K562 (cell line): ENCODE data around the gene ECI2. TPM values are rescaled to one million over a fixed set of nuclear protein-coding genes. Genes with fewer than 3 reads are reported as not detected.

Experiments
- ARNT ChIP-seq, 2 experiments: fragments of 450-650 bp; IDR thresholded peaks; 2 replicates each; pipeline ENCODE4 v1.6.1; 2016; ENCODE audit warnings: mild to moderate bottlenecking in 1 of 2
- ATF3 ChIP-seq, 2 experiments: fragments of 450-650 bp in 1 of 2; sonication (generic) in 1 of 2; formaldehyde crosslinking in 1 of 2; IDR thresholded peaks in 1 of 2; conservative IDR thresholded peaks in 1 of 2; 2 replicates each; pipeline versions ENCODE4 v1.6.1 to v1.8.1; 2016 to 2023; ENCODE audit warnings: mild to moderate bottlenecking in 2 of 2, moderate library complexity in 2 of 2, inconsistent platforms in 1 of 2, missing genetic modification reagents in 1 of 2
- CHD1 ChIP-seq: fragments of 200-600 bp; sonication (generic); IDR thresholded peaks from one replicate; pipeline ENCODE4 v1.6.1; 2012; ENCODE audit warnings: mild to moderate bottlenecking, moderate library complexity, low read length, inconsistent platforms
- CTCFL ChIP-seq: IDR thresholded peaks from 2 replicates; pipeline ENCODE4 v1.6.1; 2011; ENCODE audit warnings: borderline replicate concordance, low read depth, mild to moderate bottlenecking, moderate library complexity, low read length; ENCODE audit not compliant: insufficient read depth, poor library complexity, severe bottlenecking
- ETV1 ChIP-seq: fragments of 450-650 bp; conservative IDR thresholded peaks from 2 replicates; pipeline ENCODE4 v1.6.1; 2016; ENCODE audit warnings: missing genetic modification characterization, control low read depth, low read depth, missing compliant biosample characterization
- HDAC1 ChIP-seq, 2 experiments: fragments of 450-650 bp; IDR thresholded peaks; 2 replicates each; pipeline ENCODE4 v1.6.1; 2016 to 2017; ENCODE audit warnings: inconsistent platforms in 1 of 2, mild to moderate bottlenecking in 1 of 2, moderate library complexity in 1 of 2
- IRF1 ChIP-seq: sonication (generic); formaldehyde crosslinking; IDR thresholded peaks from 2 replicates; pipeline ENCODE4 v1.8.0; 2022; ENCODE audit warnings: missing genetic modification reagents, mild to moderate bottlenecking, borderline replicate concordance
- IRF2 ChIP-seq: sonication (generic); formaldehyde crosslinking; IDR thresholded peaks from 2 replicates; pipeline ENCODE4 v1.8.1; 2022; ENCODE audit warnings: mild to moderate bottlenecking, missing genetic modification reagents
- KLF10 ChIP-seq: fragments of 250-450 bp; sonication (Bioruptor Pico); IDR thresholded peaks from 2 replicates; pipeline ENCODE4 v1.6.1; 2021; ENCODE audit warnings: matching md5 sums
- PHB2 ChIP-seq: fragments of 450-650 bp; IDR thresholded peaks from 2 replicates; pipeline ENCODE4 v1.6.1; 2017; ENCODE audit warnings: low read depth
- PKNOX1 ChIP-seq: fragments of 450-650 bp; IDR thresholded peaks from 2 replicates; pipeline ENCODE4 v1.6.1; 2016
- POLR3A ChIP-seq: IDR thresholded peaks from 2 replicates; pipeline ENCODE4 v1.6.1; 2011; ENCODE audit warnings: borderline replicate concordance, mild to moderate bottlenecking, moderate library complexity; ENCODE audit not compliant: insufficient read length, insufficient read depth; ENCODE audit errors: extremely low read depth
- RBM22 ChIP-seq: fragments of 200-400 bp; formaldehyde crosslinking; IDR thresholded peaks from 2 replicates; pipeline ENCODE4 v1.6.1; 2018; ENCODE audit warnings: low read length, low read depth; ENCODE audit not compliant: poor library complexity, severe bottlenecking
- SIN3A ChIP-seq, 2 experiments: fragments of 150-350 bp in 1 of 2; IDR thresholded peaks; 2 replicates each; pipeline ENCODE4 v1.6.1; 2011 to 2016; ENCODE audit warnings: borderline replicate concordance in 2 of 2, low read depth in 2 of 2, low read length in 2 of 2, mild to moderate bottlenecking in 2 of 2, moderate library complexity in 2 of 2; ENCODE audit not compliant: control insufficient read depth in 1 of 2
- SP1 ChIP-seq: sonication (generic); formaldehyde crosslinking; IDR thresholded peaks from 2 replicates; pipeline ENCODE4 v1.8.1; 2022; ENCODE audit warnings: mild to moderate bottlenecking, missing genetic modification reagents
- THAP7 ChIP-seq: fragments of 250-450 bp; sonication (Bioruptor Pico); IDR thresholded peaks from 2 replicates; pipeline ENCODE4 v1.5.0; 2021
- ZBTB1 ChIP-seq: sonication (generic); formaldehyde crosslinking; IDR thresholded peaks from 2 replicates; pipeline ENCODE4 v1.8.1; 2023; ENCODE audit warnings: missing genetic modification reagents, low read depth, mild to moderate bottlenecking, borderline replicate concordance
- ZBTB34 ChIP-seq: fragments of 250-450 bp; sonication (Bioruptor Pico); IDR thresholded peaks from 2 replicates; pipeline ENCODE4 v1.8.0; 2021; ENCODE audit warnings: mild to moderate bottlenecking, moderate library complexity
- ZNF197 ChIP-seq: fragments of 200-800 bp; sonication (Bioruptor generic); IDR thresholded peaks from 2 replicates; pipeline ENCODE4 v1.6.1; 2016; ENCODE audit warnings: low read depth, missing genetic modification characterization, missing compliant biosample characterization
- ZNF696 ChIP-seq: fragments of 250-450 bp; sonication (Bioruptor Pico); conservative IDR thresholded peaks from 2 replicates; pipeline ENCODE4 v1.4.0; 2020; ENCODE audit warnings: mild to moderate bottlenecking, moderate library complexity
- polyA plus RNA-seq, 8 experiments: library from polyadenylated mRNA; depleted of rRNA in 4 of 8; stranded (reverse) in 5 of 8; unstranded in 3 of 8; fragments of >200 nt; fragmentation: Nextera tagmentation in 2 of 8; fragmentation: Illumina TruSeq in 1 of 8; extraction: Ambion mirVana in 2 of 8; extraction: Trizol in 1 of 8; gene quantifications; 2 replicates each; pipeline versions ENCODE4 v1.2.1 to v1.2.3, GENCODE V29; 2011 to 2014; ENCODE audit warnings: inconsistent platforms in 1 of 8, missing spikeins in 1 of 8
- total RNA-seq, 7 experiments: library from RNA; depleted of rRNA in 6 of 7; stranded (reverse); fragments of >200 nt in 6 of 7; fragmentation: Illumina TruSeq in 2 of 7; extraction: Trizol in 2 of 7; gene quantifications; 2 replicates each; pipeline versions ENCODE4 v1.2.1 to v1.2.3, GENCODE V29; 2011 to 2021; ENCODE audit warnings: low replicate concordance in 1 of 7

Gene ECI2
- total and polyA plus RNA-seq, 9 of the 15 experiments (the other 6 are each of a cell fraction or from before 2014, with no cell fraction given): 80.7 to 377 (median 142) TPM

GRCh38 chr6:4136354-4136831 is 1.0 kb upstream of the ECI2 start (continued):
- no peak for TF ChIP-seq HDAC1 (IDR thresholded peaks at IDR 0.05)
- TF ChIP-seq ARNT (IDR thresholded peaks at IDR 0.05): peak in 1 of 2 experiments; percentile 15; a peak in 1 of 4 replicates
- 0 out of 2 replicates have a peak, but pooled peaks have one; percentile 15 for TF ChIP-seq PHB2
- no peak for TF ChIP-seq CHD1
- no peak for TF ChIP-seq ZNF696
- TF ChIP-seq ZNF197 (CRISPR knock-in tag): no peak
- no peak for TF ChIP-seq SP1
- no peak for TF ChIP-seq CTCFL
- no peak for TF ChIP-seq IRF1
- TF ChIP-seq ZBTB34: no peak
- no peak for TF ChIP-seq KLF10
- 0 out of 2 replicates have a peak, but pooled peaks have one; percentile 10 for TF ChIP-seq ZBTB1 (CRISPR knock-in tag)
- no peak for TF ChIP-seq ATF3 (IDR thresholded peaks at IDR 0.05)
- no peak for TF ChIP-seq ATF3 (CRISPR knock-in tag; conservative IDR thresholded peaks at IDR 0.05)
- no peak for TF ChIP-seq POLR3A
- 0 out of 2 replicates have a peak, but pooled peaks have one; percentile 4 for TF ChIP-seq PKNOX1
- TF ChIP-seq ETV1 (tag): no peak
- TF ChIP-seq RBM22: no peak
- 0 out of 2 replicates have a peak, but pooled peaks have one; percentile 30 for TF ChIP-seq THAP7 (CRISPR knock-in tag)
- TF ChIP-seq IRF2 (CRISPR knock-in tag): no peak
- TF ChIP-seq SIN3A (IDR thresholded peaks at IDR 0.05; ENCODE audit: borderline replicate concordance in 2 of 2, control insufficient read depth in 1 of 2, low read depth in 2 of 2, low read length in 2 of 2): 0 out of 4 replicates have a peak, but pooled peaks of 1 of the 2 experiments have one; percentile 29
